OCI-LY7 (cell line): Measurements from ENCODE around the gene KIF17. TPM values are rescaled to one million over a fixed set of nuclear protein-coding genes. Genes with fewer than 3 reads are reported as not detected.

ENCODE experiments used
- BruUV-seq: library from RNA; stranded (reverse); fragments of 400-500 nt; replicated peaks from 2 replicates; lab custom pipeline; 2021; lab: Mats Ljungman, UMichigan
- CTCF ChIA-PET: fragments of 300-600 bp; sonication (Branson Sonifier 250); formaldehyde crosslinking; loops from one replicate; lab custom pipeline; 2022; ENCODE audit warnings: antibody characterized with exemption; ENCODE audit not compliant: unreplicated experiment; lab: Charles Lee
- POLR2A ChIA-PET: fragments of 300-600 bp; sonication (Branson Sonifier 250); formaldehyde crosslinking; loops from one replicate; lab custom pipeline; 2022; ENCODE audit warnings: antibody characterized with exemption; lab: Charles Lee
- DNase-seq: peaks from one replicate; pipeline ENCODE4 v3.0.0-alpha.2; 2015; ENCODE audit warnings: low spot score
- H2AFZ ChIP-seq: fragments of 200-600 bp; sonication (generic), shearing (Covaris generic); 2 replicates; pipeline ENCODE4 v1.6.1; 2014; ENCODE audit warnings: mild to moderate bottlenecking, antibody characterized with exemption, low read length, moderate library complexity
- H3K27ac ChIP-seq: fragments of 200-600 bp; sonication (generic); 2 replicates; pipeline ENCODE4 v1.5.1; 2014; ENCODE audit warnings: mixed run types, low read depth, mild to moderate bottlenecking, moderate library complexity, low read length, inconsistent platforms; ENCODE audit not compliant: poor library complexity, severe bottlenecking
- H3K36me3 ChIP-seq: fragments of 200-600 bp; sonication (generic); 2 replicates; pipeline ENCODE4 v1.6.1; 2014; ENCODE audit warnings: mild to moderate bottlenecking, antibody characterized with exemption, low read length, moderate library complexity, mixed read lengths; ENCODE audit not compliant: insufficient read depth
- H3K4me1 ChIP-seq: fragments of 200-600 bp; sonication (generic); 2 replicates; pipeline ENCODE4 v1.5.1; 2014; ENCODE audit warnings: mild to moderate bottlenecking, low read length; ENCODE audit not compliant: insufficient read depth, poor library complexity, severe bottlenecking
- H3K4me2 ChIP-seq: fragments of 200-600 bp; sonication (generic); 2 replicates; pipeline ENCODE4 v1.6.1; 2014; ENCODE audit warnings: mild to moderate bottlenecking, low read length
- H3K4me3 ChIP-seq: fragments of 200-600 bp; sonication (generic); 2 replicates; pipeline ENCODE4 v1.5.1; 2014; ENCODE audit warnings: mild to moderate bottlenecking, low read depth, low read length; ENCODE audit not compliant: poor library complexity, severe bottlenecking
- H3K79me2 ChIP-seq: fragments of 200-600 bp; sonication (generic); 2 replicates; pipeline ENCODE4 v1.6.1; 2016; ENCODE audit warnings: low read depth, mild to moderate bottlenecking, low read length, moderate library complexity, mixed read lengths; ENCODE audit not compliant: insufficient read depth
- H3K9me2 ChIP-seq: fragments of 200-600 bp; sonication (generic); 2 replicates; pipeline ENCODE4 v1.6.1; 2016; ENCODE audit warnings: mild to moderate bottlenecking, low read length, mixed read lengths; ENCODE audit not compliant: insufficient read depth
- H3K9me3 ChIP-seq: fragments of 200-600 bp; sonication (generic); 2 replicates; pipeline ENCODE4 v1.6.1; 2014; ENCODE audit warnings: mild to moderate bottlenecking, mixed run types, low read length, mixed read lengths
- H4K20me1 ChIP-seq: fragments of 200-600 bp; sonication (generic); 2 replicates; pipeline ENCODE4 v1.6.1; 2014; ENCODE audit warnings: mild to moderate bottlenecking, antibody characterized with exemption, low read length, moderate library complexity, mixed read lengths; ENCODE audit not compliant: insufficient read depth
- CTCF ChIP-seq: fragments of 200-600 bp; sonication (generic); conservative IDR thresholded peaks from 2 replicates; pipeline ENCODE4 v1.5.1; 2014; ENCODE audit warnings: mild to moderate bottlenecking, antibody characterized with exemption, low read length, moderate library complexity, mixed read lengths
- EZH2phosphoT487 ChIP-seq: fragments of 200-600 bp; sonication (generic); IDR thresholded peaks from 2 replicates; pipeline ENCODE4 v1.6.1; 2018; ENCODE audit warnings: low read depth, borderline replicate concordance, mild to moderate bottlenecking, mixed run types, antibody characterized with exemption, low read length, moderate library complexity, mixed read lengths
- intact Hi-C: fragments of 100-400 bp; cut with micrococcal nuclease; formaldehyde crosslinking; loops from one replicate; pipeline ENCODE4 v1.10.0; 2022; ENCODE audit not compliant: unreplicated experiment
- total RNA-seq, 2 experiments: library from RNA; depleted of rRNA in 1 of 2; stranded (reverse); fragments of >200 nt in 1 of 2; shearing (Covaris generic) in 1 of 2; gene quantifications; 2 replicates each; pipeline ENCODE4 v1.2.3, GENCODE V29; 2014 to 2022

KIF17 gene
- total RNA-seq, 2 experiments from 2014 or later: 1.1 TPM; not detected in 1

- no peak overlapping the region for H3K4me3 ChIP-seq
- no peaks in the 10 kb centered on the region for H3K79me2 ChIP-seq
- no peaks in the 10 kb centered on the region for H3K9me3 ChIP-seq
- intact Hi-C loops: no loop called here
- DNase-seq: no peak
- H2AFZ ChIP-seq: no peak overlapping the region
- H3K4me2 ChIP-seq: no peak overlapping the region
- H3K4me1 ChIP-seq: peaks cover 14% of the 10 kb centered on the region
- POLR2A ChIA-PET: no interaction called here
- H4K20me1 ChIP-seq: no peaks in the 10 kb centered on the region
- H3K9me2 ChIP-seq: no peaks in the 10 kb centered on the region
- TF ChIP-seq CTCF (no peak), EZH2phosphoT487 (no peak)
- no peaks in the 10 kb centered on the region for H3K36me3 ChIP-seq
- BruUV-seq: no TSS peak
- CTCF ChIA-PET: no interaction called here
- H3K27ac ChIP-seq: no peak overlapping the region
Measured at GRCh38 chr1:20730690-20731056, 12.9 kb upstream of the KIF17 start.

GRCh38 chr1:20729990-20730689, 12.3 kb upstream of the KIF17 start:
- no peaks in the 10 kb centered on the region for H3K79me2 ChIP-seq
- CTCF ChIA-PET: no interaction called here
- POLR2A ChIA-PET: no interaction called here
- intact Hi-C loops: no loop called here
- TF ChIP-seq EZH2phosphoT487 (no peak), CTCF (no peak)
- no TSS peak for BruUV-seq
- H3K36me3 ChIP-seq: no peaks in the 10 kb centered on the region
- H3K4me2 ChIP-seq: no peak overlapping the region
- no peak overlapping the region for H2AFZ ChIP-seq
- H3K9me2 ChIP-seq: no peaks in the 10 kb centered on the region
- peaks cover 14% of the 10 kb centered on the region for H3K4me1 ChIP-seq
- H3K4me3 ChIP-seq: no peak overlapping the region
- DNase-seq: no peak
- no peaks in the 10 kb centered on the region for H3K9me3 ChIP-seq
- no peaks in the 10 kb centered on the region for H4K20me1 ChIP-seq
- H3K27ac ChIP-seq: no peak overlapping the region

- no peaks in the 10 kb centered on the region for H3K36me3 ChIP-seq
- BruUV-seq: no TSS peak
Measured at GRCh38 chr1:20729155-20729931, 11.5 kb upstream of the KIF17 start.

More at GRCh38 chr1:20729155-20729931, 11.5 kb upstream of the KIF17 start:
- Histone ChIP-seq H3K4me1 (peaks cover 14% of the 10 kb centered on the region), H3K79me2 (no peaks in the 10 kb centered on the region), H3K9me2 (no peaks in the 10 kb centered on the region), H3K27ac (no peak overlapping the region), H2AFZ (no peak overlapping the region), H3K4me2 (no peak overlapping the region), H3K9me3 (no peaks in the 10 kb centered on the region), H3K4me3 (no peak overlapping the region), H4K20me1 (no peaks in the 10 kb centered on the region)
- ChIA-PET CTCF (interaction anchor here (0.7 kb wide), 1 partner anchor 30 kb away, joined by 3 read pairs; no protein-coding TSS in a partner anchor), POLR2A (no interaction called here)
- TF ChIP-seq EZH2phosphoT487 (no peak), CTCF (no peak)
- intact Hi-C loops: no loop called here
- DNase-seq: no peak
